HG02884 (cell line): ENCODE measurements around the gene PTRHD1.
"Not testable (repeated sequence)": the region's sequence is repeated elsewhere in the genome, so short reads cannot be mapped to it uniquely, and the experiment has no call there.

Source experiments
- ATAC-seq: cut with Tn5 transposase; IDR thresholded peaks from one replicate; pipeline ENCODE4 v1.9.1; 2021; ENCODE audit warnings: mild to moderate bottlenecking, moderate library complexity; ENCODE audit not compliant: unreplicated experiment

Gene PTRHD1

GRCh38 chr2:24813691-24814137, 20.5 kb upstream of the PTRHD1 start:
- no peak for ATAC-seq

- ATAC-seq = no peak
Observed at GRCh38 chr2:24809316-24810007, 16.3 kb upstream of the PTRHD1 start.

GRCh38 chr2:24806661-24807036, 13.5 kb upstream of the PTRHD1 start:
- no peak for ATAC-seq

GRCh38 chr2:24805811-24806660, 12.8 kb upstream of the PTRHD1 start:
- ATAC-seq = not testable (repeated sequence)

- not testable (repeated sequence) for ATAC-seq
Observed at GRCh38 chr2:24800487-24800886, 7.3 kb upstream of the PTRHD1 start.

GRCh38 chr2:24797644-24798043, 4.5 kb upstream of the PTRHD1 start:
- ATAC-seq = no peak

- no peak for ATAC-seq
Observed at GRCh38 chr2:24793761-24794435, 707 bp upstream of the PTRHD1 start.

- no peak for ATAC-seq
Observed at GRCh38 chr2:24792542-24792873, 683 bp downstream of the PTRHD1 start.

GRCh38 chr2:24791452-24791851, 1.7 kb downstream of the PTRHD1 start:
- ATAC-seq = no peak

- no peak for ATAC-seq
Observed at GRCh38 chr2:24788816-24789215, 4.4 kb downstream of the PTRHD1 start.

GRCh38 chr2:24787532-24787931, 5.7 kb downstream of the PTRHD1 start:
- ATAC-seq = no peak

GRCh38 chr2:24785671-24786321, 7.4 kb downstream of the PTRHD1 start:
- ATAC-seq = peak; percentile 83

- ATAC-seq = no peak
Observed at GRCh38 chr2:24783641-24784040, 9.6 kb downstream of the PTRHD1 start.

- ATAC-seq = no peak
Observed at GRCh38 chr2:24779116-24779515, 14.1 kb downstream of the PTRHD1 start.

GRCh38 chr2:24774373-24774772, 18.8 kb downstream of the PTRHD1 start:
- ATAC-seq = no peak

GRCh38 chr2:24771764-24772586, 21.2 kb downstream of the PTRHD1 start:
- no peak for ATAC-seq

- no peak for ATAC-seq
Observed at GRCh38 chr2:24771061-24771460, 22.1 kb downstream of the PTRHD1 start.

GRCh38 chr2:24768601-24769000, 24.6 kb downstream of the PTRHD1 start:
- ATAC-seq = no peak

GRCh38 chr2:24768013-24768412, 25.2 kb downstream of the PTRHD1 start:
- no peak for ATAC-seq

GRCh38 chr2:24766609-24767008, 26.6 kb downstream of the PTRHD1 start:
- no peak for ATAC-seq
